ENCODE data around the gene TMPRSS4.
"Not testable (repeated sequence)": the region's sequence is repeated elsewhere in the genome, so short reads cannot be mapped to it uniquely, and the experiment has no call there.

TMPRSS4 gene

GRCh38 chr11:118056806-118057205, 20.1 kb upstream of the TMPRSS4 start:
- no peak for DNase-seq (ENCODE audit: low spot score)

- DNase-seq (ENCODE audit: low spot score), result no peak
Measured at GRCh38 chr11:118057251-118058145, 19.4 kb upstream of the TMPRSS4 start.

- DNase-seq (ENCODE audit: low spot score), result no peak
Measured at GRCh38 chr11:118058311-118059245, 18.3 kb upstream of the TMPRSS4 start.

GRCh38 chr11:118059246-118059940, 17.5 kb upstream of the TMPRSS4 start:
- no peak for DNase-seq (ENCODE audit: low spot score)

- DNase-seq (ENCODE audit: low spot score), result no peak
Measured at GRCh38 chr11:118060081-118060661, 16.7 kb upstream of the TMPRSS4 start.

- DNase-seq (ENCODE audit: low spot score), result peak; percentile 13
Measured at GRCh38 chr11:118060869-118061268, 16.0 kb upstream of the TMPRSS4 start.

GRCh38 chr11:118061586-118062125, 15.2 kb upstream of the TMPRSS4 start:
- no peak for DNase-seq (ENCODE audit: low spot score)

- DNase-seq (ENCODE audit: low spot score), result not testable (repeated sequence)
Measured at GRCh38 chr11:118062181-118062580, 14.7 kb upstream of the TMPRSS4 start.

GRCh38 chr11:118062631-118063030, 14.2 kb upstream of the TMPRSS4 start:
- DNase-seq (ENCODE audit: low spot score), result not testable (repeated sequence)

- DNase-seq (ENCODE audit: low spot score), result no peak
Measured at GRCh38 chr11:118064956-118065355, 11.9 kb upstream of the TMPRSS4 start.

- DNase-seq (ENCODE audit: low spot score), result no peak
Measured at GRCh38 chr11:118065384-118065783, 11.5 kb upstream of the TMPRSS4 start.

- no peak for DNase-seq (ENCODE audit: low spot score)
Measured at GRCh38 chr11:118067006-118067405, 9.9 kb upstream of the TMPRSS4 start.

- DNase-seq (ENCODE audit: low spot score), result no peak
Measured at GRCh38 chr11:118068206-118068944, 8.5 kb upstream of the TMPRSS4 start.

- DNase-seq (ENCODE audit: low spot score), result no peak
Measured at GRCh38 chr11:118068945-118069612, 7.8 kb upstream of the TMPRSS4 start.

GRCh38 chr11:118071416-118072030, 5.4 kb upstream of the TMPRSS4 start:
- DNase-seq (ENCODE audit: low spot score), result no peak

- no peak for DNase-seq (ENCODE audit: low spot score)
Measured at GRCh38 chr11:118073554-118073953, 3.3 kb upstream of the TMPRSS4 start.

- no peak for DNase-seq (ENCODE audit: low spot score)
Measured at GRCh38 chr11:118074091-118074685, 2.7 kb upstream of the TMPRSS4 start.

GRCh38 chr11:118074785-118075184, 2.1 kb upstream of the TMPRSS4 start:
- DNase-seq (ENCODE audit: low spot score), result peak; percentile 80

- peak; percentile 43 for DNase-seq (ENCODE audit: low spot score)
Measured at GRCh38 chr11:118078911-118079411, 2.1 kb downstream of the TMPRSS4 start.
